CD14-positive monocyte (primary cell): ENCODE results near the gene IL10RB. TPM values are rescaled to one million over a fixed set of nuclear protein-coding genes. Genes with fewer than 3 reads are reported as not detected.

Experiments used
- DNase-seq, 3 donors: peaks; one replicate each; pipeline ENCODE4 v3.0.0-alpha.2; 2011 to 2022
- H2AFZ ChIP-seq: 2 replicates; pipeline ENCODE4 v1.6.0; 2012; ENCODE audit warnings: mild to moderate bottlenecking, low read depth, low read length, inconsistent platforms; ENCODE audit not compliant: insufficient read depth, poor library complexity, severe bottlenecking
- H3K27ac ChIP-seq, 2 donors: 1 replicate in 1 of 2; 2 replicates in 1 of 2; pipeline ENCODE4 v1.5.1; 2012 to 2013; ENCODE audit warnings: low read length in 2 of 2, control low read depth in 1 of 2, inconsistent platforms in 1 of 2, low read depth in 1 of 2, mild to moderate bottlenecking in 1 of 2
- H3K27me3 ChIP-seq, 2 donors: one replicate each; pipeline versions ENCODE4 v1.6.0 to v1.6.1; 2011 to 2013; ENCODE audit warnings: low read length in 2 of 2; ENCODE audit not compliant: control insufficient read depth in 2 of 2, insufficient read depth in 2 of 2
- H3K36me3 ChIP-seq, 2 donors: replicated peaks in 1 of 2; 1 replicate in 1 of 2; 2 replicates in 1 of 2; pipeline versions ENCODE4 v1.5.1 to v1.6.1; 2012 to 2013; ENCODE audit warnings: low read length in 2 of 2, control low read depth in 1 of 2, inconsistent platforms in 1 of 2, mild to moderate bottlenecking in 1 of 2; ENCODE audit not compliant: insufficient read depth in 2 of 2, control insufficient read depth in 1 of 2
- H3K4me1 ChIP-seq, 2 donors: 1 replicate in 1 of 2; 2 replicates in 1 of 2; pipeline versions ENCODE4 v1.5.1 to v1.6.1; 2012 to 2013; ENCODE audit warnings: low read length in 2 of 2, control low read depth in 1 of 2, inconsistent platforms in 1 of 2, mild to moderate bottlenecking in 1 of 2, moderate library complexity in 1 of 2; ENCODE audit not compliant: insufficient read depth in 2 of 2, control insufficient read depth in 1 of 2
- H3K4me2 ChIP-seq: replicated peaks from 2 replicates; pipeline ENCODE3; 2012; ENCODE audit warnings: low read length, moderate library complexity, mild to moderate bottlenecking; ENCODE audit not compliant: poor library complexity, severe bottlenecking; ENCODE audit errors: extremely low read depth
- H3K4me3 ChIP-seq, 3 experiments: fragments of 200-600 bp in 1 of 3; sonication (generic) in 1 of 3; replicated peaks in 1 of 3; 1 replicate in 2 of 3; 2 replicates in 1 of 3; pipeline ENCODE4 v1.5.1; 2011 to 2013; ENCODE audit warnings: low read length in 3 of 3, mild to moderate bottlenecking in 3 of 3, control low read depth in 2 of 3, low read depth in 2 of 3, inconsistent platforms in 1 of 3, moderate library complexity in 1 of 3
- H3K79me2 ChIP-seq: 2 replicates; pipeline ENCODE4 v1.6.0; 2012; ENCODE audit warnings: mild to moderate bottlenecking, control low read depth, inconsistent platforms, low read length, moderate library complexity; ENCODE audit not compliant: insufficient read depth
- H3K9ac ChIP-seq: 2 replicates; pipeline ENCODE4 v1.6.0; 2017; ENCODE audit warnings: low read length, mild to moderate bottlenecking; ENCODE audit not compliant: insufficient read depth, poor library complexity, severe bottlenecking
- H3K9me3 ChIP-seq, 2 donors: replicated peaks in 1 of 2; 1 replicate in 1 of 2; 2 replicates in 1 of 2; pipeline versions ENCODE4 v1.5.1 to v1.6.1; 2012 to 2013; ENCODE audit warnings: low read length in 2 of 2, control low read depth in 1 of 2; ENCODE audit not compliant: control insufficient read depth in 1 of 2, insufficient read depth in 1 of 2
- H4K20me1 ChIP-seq: 2 replicates; pipeline ENCODE4 v1.6.0; 2012; ENCODE audit warnings: mild to moderate bottlenecking, low read length, control low read depth, moderate library complexity; ENCODE audit not compliant: insufficient read depth
- H3K27ac Mint-ChIP-seq, 7 donors: one replicate each; pipeline ENCODE4 v1.8.0; 2020; ENCODE audit warnings: mild to moderate bottlenecking in 7 of 7, mixed read lengths in 7 of 7, moderate library complexity in 6 of 7, inconsistent platforms in 2 of 7
- H3K27me3 Mint-ChIP-seq, 3 donors: one replicate each; pipeline ENCODE4 v1.8.0; 2021 to 2022; ENCODE audit warnings: low read depth in 3 of 3, mild to moderate bottlenecking in 3 of 3, mixed read lengths in 3 of 3, moderate library complexity in 3 of 3, inconsistent platforms in 1 of 3
- H3K36me3 Mint-ChIP-seq, 2 donors: one replicate each; pipeline ENCODE4 v1.8.0; 2020; ENCODE audit warnings: mixed read lengths in 2 of 2, inconsistent platforms in 1 of 2, mild to moderate bottlenecking in 1 of 2
- H3K4me1 Mint-ChIP-seq: one replicate; pipeline ENCODE4 v1.8.0; 2020; ENCODE audit warnings: mild to moderate bottlenecking, mixed read lengths
- H3K4me3 Mint-ChIP-seq, 2 donors: one replicate each; pipeline ENCODE4 v1.8.0; 2020; ENCODE audit warnings: mild to moderate bottlenecking in 2 of 2, mixed read lengths in 2 of 2, moderate library complexity in 1 of 2
- H3K9me3 Mint-ChIP-seq, 7 donors: one replicate each; pipeline ENCODE4 v1.8.0; 2020 to 2022; ENCODE audit warnings: mixed read lengths in 7 of 7, mild to moderate bottlenecking in 6 of 7, moderate library complexity in 6 of 7, inconsistent platforms in 2 of 7
- CTCF ChIP-seq: fragments of 200-600 bp; IDR thresholded peaks from one replicate; pipeline ENCODE4 v1.8.0; 2022; ENCODE audit warnings: antibody characterized with exemption, mild to moderate bottlenecking
- whole genome bisulfite sequencing: methylation state at CpG from one replicate; pipeline ENCODE4 v1.1.5; 2013; ENCODE audit warnings: missing lambda C conversion rate; ENCODE audit not compliant: insufficient coverage; 5-methylcytosine and 5-hydroxymethylcytosine counted together
- intact Hi-C, 2 donors: fragments of 100-400 bp; cut with micrococcal nuclease; formaldehyde crosslinking; loops; one replicate each; pipeline versions ENCODE4 v1.15.0 to v1.15.1; 2023
- polyA plus RNA-seq, 3 donors: library from polyadenylated mRNA; depleted of rRNA in 1 of 3; unstranded in 2 of 3; stranded (reverse) in 1 of 3; fragments of 300-500 nt in 2 of 3; fragments of >200 nt in 1 of 3; fragmentation: Illumina TruSeq in 2 of 3; gene quantifications; 1 replicate in 2 of 3; 2 replicates in 1 of 3; pipeline ENCODE4 v1.2.3, GENCODE V29; 2012 to 2021

IL10RB gene
- polyA plus RNA-seq, 3 donors, result 79.0 to 225 (median 212) TPM

GRCh38 chr21:33286600-33287456, 20.7 kb downstream of the IL10RB start:
- intact Hi-C loops, result no loop called here
- H4K20me1 ChIP-seq, result peaks cover 32% of the 10 kb centered on the region
- TF ChIP-seq CTCF, result no peak
- H3K4me1 ChIP-seq, result no peaks in the 10 kb centered on the region
- H3K9ac ChIP-seq, result no peak overlapping the region
- H3K9me3 Mint-ChIP-seq, result no peaks in the 10 kb centered on the region
- no peaks in the 10 kb centered on the region for H3K79me2 ChIP-seq
- H3K4me2 ChIP-seq, result no peak overlapping the region
- H3K27ac ChIP-seq, result peak overlapping the region in 1 of 2 donors; percentile 37
- H3K4me3 Mint-ChIP-seq, result no peak overlapping the region
- no peaks in the 10 kb centered on the region for H3K27me3 ChIP-seq
- no peak overlapping the region for H2AFZ ChIP-seq
- H3K27me3 Mint-ChIP-seq, result peaks cover 0 to 2% (median 0%) of the 10 kb centered on the region in 3 donors
- H3K4me3 ChIP-seq, result no peak overlapping the region
- H3K27ac Mint-ChIP-seq, result peak overlapping the region; percentile 45 to 85 (median 63)
- 100% methylated on average over 1 of the region's 15 CpGs for WGBS
- H3K36me3 Mint-ChIP-seq, result peaks cover 87 to 97% of the 10 kb centered on the region in 2 donors
- no peak for DNase-seq
- no peaks in the 10 kb centered on the region for H3K9me3 ChIP-seq
- peaks cover 1% of the 10 kb centered on the region for H3K4me1 Mint-ChIP-seq
- peaks cover 89 to 95% of the 10 kb centered on the region in 2 donors for H3K36me3 ChIP-seq

- H4K20me1 ChIP-seq, result peaks cover 42% of the 10 kb centered on the region
- no peaks in the 10 kb centered on the region for H3K9me3 Mint-ChIP-seq
- no peak overlapping the region for H2AFZ ChIP-seq
- H3K27me3 ChIP-seq, result no peaks in the 10 kb centered on the region
- peaks cover 90 to 96% of the 10 kb centered on the region in 2 donors for H3K36me3 ChIP-seq
- peak overlapping the region in 1 of 2 donors; percentile 29 for H3K27ac ChIP-seq
- H3K27ac Mint-ChIP-seq, result peak overlapping the region in 3 of 7 donors; percentile 30 to 67 (median 46)
- H3K4me2 ChIP-seq, result no peak overlapping the region
- TF ChIP-seq CTCF, result no peak
- H3K4me3 Mint-ChIP-seq, result no peak overlapping the region
- no peak overlapping the region for H3K4me3 ChIP-seq
- intact Hi-C loops, result no loop called here
- H3K4me1 ChIP-seq, result no peaks in the 10 kb centered on the region
- H3K36me3 Mint-ChIP-seq, result peaks cover 91 to 99% of the 10 kb centered on the region in 2 donors
- peaks cover 7% of the 10 kb centered on the region for H3K79me2 ChIP-seq
- no peaks in the 10 kb centered on the region for H3K9me3 ChIP-seq
- H3K27me3 Mint-ChIP-seq, result peaks cover 0 to 3% (median 0%) of the 10 kb centered on the region in 3 donors
- H3K9ac ChIP-seq, result no peak overlapping the region
- WGBS, result 100% methylated on average over 11 of the region's 11 CpGs
- H3K4me1 Mint-ChIP-seq, result peaks cover 1% of the 10 kb centered on the region
- DNase-seq, result no peak
Measured at GRCh38 chr21:33289199-33289819, 23.1 kb downstream of the IL10RB start.
